LHCN-M2 (cell line): ENCODE data around the gene RCC1. TPM values are rescaled to one million over a fixed set of nuclear protein-coding genes. Genes with fewer than 3 reads are reported as not detected.
"Not testable (repeated sequence)": the region's sequence is repeated elsewhere in the genome, so short reads cannot be mapped to it uniquely, and the experiment has no call there.

Source experiments
- DNase-seq: peaks from one replicate; pipeline ENCODE4 v3.0.0-alpha.2; 2012; ENCODE audit warnings: low read depth
- total RNA-seq: library from RNA; depleted of rRNA; stranded (reverse); fragments of >200 nt; gene quantifications from 2 replicates; pipeline ENCODE4 v1.2.3, GENCODE V29; 2014

RCC1 gene
- total RNA-seq, 1 experiment from 2014 or later, result 53.1 TPM

DNA sequence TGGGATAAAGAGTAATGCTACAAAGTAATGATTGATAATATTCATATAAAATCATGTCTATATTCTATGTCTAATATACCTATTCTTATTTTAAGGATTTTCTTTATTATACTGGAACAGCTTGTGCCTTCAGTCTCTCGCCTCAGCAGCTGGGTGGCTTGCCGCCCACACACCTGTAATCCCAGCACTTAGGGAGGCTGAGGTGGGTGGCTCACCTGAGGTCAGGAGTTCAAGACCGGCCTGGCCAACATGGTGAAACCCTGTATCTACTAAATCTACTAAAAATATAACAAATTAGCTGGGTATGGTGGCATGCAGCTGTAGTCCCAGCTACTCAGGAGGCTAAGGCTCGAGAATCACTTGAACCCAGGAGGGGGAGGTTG is 39.4 kb downstream of the RCC1 start:
- no peak for DNase-seq

DNA sequence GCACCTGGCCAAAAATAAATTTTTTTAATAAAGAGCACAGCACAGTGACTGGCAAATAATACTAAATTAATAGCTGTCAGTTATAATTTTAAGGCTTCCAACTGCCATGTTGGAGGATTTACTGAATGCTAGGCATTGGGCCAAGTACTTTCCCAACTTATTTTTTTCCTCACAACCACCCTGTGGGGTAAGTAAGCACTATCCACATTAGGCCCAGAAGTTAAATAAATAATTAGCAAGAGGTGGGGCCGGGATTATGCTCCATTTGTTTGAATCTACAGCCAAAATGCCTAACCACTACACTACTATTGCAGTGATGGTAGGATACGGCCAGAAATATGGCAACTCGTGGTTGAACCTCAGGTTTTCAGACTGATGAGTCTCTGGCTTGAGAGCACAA is 42.5 kb downstream of the RCC1 start:
- DNase-seq, result no peak

DNA sequence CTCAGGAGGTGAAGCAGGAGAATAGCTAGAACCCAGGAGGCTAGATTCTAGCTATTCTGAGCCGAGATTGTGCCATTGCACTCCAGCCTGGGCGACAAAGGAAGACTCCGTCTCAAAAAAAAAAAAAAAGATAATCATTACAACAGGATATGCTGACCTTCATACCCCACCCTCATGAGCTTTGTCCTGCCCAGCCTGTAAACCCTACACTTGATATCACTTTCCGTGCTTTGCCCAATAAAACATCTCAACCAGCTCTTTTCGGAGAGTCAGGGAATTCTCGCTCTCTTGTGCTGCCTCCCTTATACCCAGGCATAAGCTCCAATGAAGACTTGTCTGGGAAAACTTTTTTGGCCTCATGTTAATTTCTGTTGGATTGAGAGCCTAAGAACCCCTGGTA is 45.5 kb downstream of the RCC1 start:
- DNase-seq, result no peak

DNA sequence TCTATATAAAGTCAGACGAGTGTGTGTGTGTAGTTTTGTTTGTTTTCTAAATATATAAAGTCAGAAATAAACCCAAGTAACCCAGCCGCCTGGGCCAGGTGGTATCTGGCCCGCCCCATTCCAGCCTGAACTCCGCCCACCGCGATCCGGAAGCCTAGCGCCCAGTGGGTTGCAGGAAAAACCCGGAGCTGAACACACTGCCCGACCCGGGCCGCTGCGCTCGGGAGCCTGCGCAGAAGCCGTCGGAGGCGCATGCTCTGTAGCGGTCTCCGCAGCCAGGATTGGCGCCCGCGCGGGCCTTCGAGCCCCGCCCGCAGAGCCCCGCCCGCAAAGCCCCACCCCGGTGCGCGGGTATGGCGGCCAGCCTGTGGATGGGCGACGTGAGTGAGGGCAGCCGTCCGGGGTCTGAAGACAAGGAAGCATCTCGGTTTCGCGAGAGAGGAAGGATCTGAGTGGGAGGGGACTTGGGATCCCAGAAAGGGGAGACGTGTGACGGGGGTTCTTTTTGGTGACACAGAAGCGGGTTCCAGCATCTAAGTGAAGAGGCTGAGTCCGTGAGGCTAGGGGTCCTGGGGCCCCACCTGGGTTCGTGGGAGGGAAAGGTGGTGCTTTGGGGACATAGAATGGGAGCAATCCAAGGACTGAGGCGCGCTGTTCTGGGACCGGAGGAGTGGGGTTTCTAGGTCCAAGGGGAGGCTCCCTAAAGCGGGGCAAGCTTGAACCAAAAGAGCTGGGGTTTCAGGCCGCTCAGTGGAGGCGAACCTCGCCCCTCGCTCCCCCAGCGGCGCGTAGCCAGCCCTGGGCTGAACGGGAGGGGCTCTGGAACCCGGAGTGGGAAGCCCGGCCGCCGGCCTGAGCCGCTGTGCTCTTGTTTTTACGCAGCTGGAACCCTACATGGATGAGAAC is 47.2 kb downstream of the RCC1 start, which contains the start of gene TRNAU1AP:
Gene TRNAU1AP, plus strand, starts transcription at position 328 of the 906 bp plus-strand sequence. Its CDS starts 26 bp downstream, at position 354.
- DNase-seq, result peak; percentile 93

DNA sequence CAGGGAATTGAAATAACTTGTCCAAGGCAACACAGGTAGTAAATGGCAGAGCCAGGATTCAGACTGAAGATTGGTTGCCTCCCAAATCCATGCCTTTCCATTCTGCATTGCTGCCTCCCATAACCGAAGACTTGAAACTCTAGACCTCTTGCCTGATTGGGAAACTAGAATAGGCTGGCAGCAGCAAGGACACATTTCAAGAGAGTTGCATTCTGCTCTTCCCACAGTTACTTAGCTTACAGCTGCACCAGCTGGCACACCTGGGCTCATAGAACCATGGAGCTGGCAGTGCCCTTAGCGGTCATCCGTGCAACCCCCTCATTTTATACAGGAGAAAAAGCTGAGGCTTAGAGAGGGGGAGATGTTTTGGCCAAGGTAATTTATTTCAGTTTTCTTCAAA is 55.0 kb downstream of the RCC1 start:
- DNase-seq, result no peak

DNA sequence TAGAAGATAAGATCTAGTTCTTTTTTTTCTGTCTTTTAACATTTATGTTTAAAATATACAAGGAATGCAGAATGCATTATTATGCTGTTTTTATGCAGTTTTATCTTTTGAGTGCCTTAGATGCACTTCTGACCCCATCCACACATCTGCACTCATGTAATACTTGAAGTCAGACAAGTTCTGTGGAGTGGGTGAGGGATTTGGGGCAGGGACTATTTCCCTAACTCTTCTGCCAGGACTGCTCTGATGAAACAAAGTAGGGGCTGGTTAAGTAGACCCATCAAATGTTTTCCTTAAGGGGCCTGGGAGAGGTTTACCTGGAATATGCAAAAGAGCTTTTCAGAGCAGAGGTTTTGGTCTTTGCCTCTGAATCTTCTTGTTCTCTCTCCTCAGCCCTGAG is 58.5 kb downstream of the RCC1 start:
- no peak for DNase-seq

DNA sequence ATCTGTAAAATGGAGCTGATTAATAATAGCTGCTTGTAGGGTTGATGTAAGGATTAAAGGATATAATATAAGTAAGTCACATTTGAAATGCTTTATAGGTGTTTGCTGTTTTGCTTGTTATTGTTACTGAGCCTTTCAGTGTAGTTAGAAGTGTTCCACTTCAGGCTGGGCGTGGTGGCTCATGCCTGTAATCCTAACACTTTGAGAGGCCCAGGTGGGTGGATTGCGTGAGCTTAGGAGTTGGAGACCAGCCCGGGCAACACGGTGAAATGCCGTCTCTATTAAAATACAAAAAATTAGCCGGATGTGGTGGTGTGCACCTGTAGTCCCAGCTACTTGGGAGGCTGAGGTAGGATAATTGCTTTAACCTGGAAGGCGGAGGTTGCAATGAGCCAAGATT is 59.2 kb downstream of the RCC1 start:
- no peak for DNase-seq

DNA sequence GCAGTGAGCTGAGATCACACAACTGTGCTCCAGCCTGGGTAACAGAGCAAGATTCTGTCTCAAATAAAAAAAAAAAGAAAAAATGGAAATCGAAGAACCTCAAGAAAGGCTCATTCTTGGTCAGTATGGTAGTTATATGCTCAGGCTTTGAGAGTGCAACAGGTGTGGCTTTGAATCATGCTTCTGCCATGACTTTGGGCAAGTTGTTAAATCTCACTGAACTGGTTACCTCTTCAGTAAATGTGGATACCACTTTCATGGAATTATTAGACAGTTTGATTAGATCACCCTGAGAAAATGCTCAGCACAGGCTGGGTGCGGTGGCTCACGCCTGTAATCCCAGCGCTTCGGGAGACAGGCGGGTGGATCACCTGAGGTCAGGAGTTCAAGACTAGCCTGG is 59.9 kb downstream of the RCC1 start:
- DNase-seq, result no peak

DNA sequence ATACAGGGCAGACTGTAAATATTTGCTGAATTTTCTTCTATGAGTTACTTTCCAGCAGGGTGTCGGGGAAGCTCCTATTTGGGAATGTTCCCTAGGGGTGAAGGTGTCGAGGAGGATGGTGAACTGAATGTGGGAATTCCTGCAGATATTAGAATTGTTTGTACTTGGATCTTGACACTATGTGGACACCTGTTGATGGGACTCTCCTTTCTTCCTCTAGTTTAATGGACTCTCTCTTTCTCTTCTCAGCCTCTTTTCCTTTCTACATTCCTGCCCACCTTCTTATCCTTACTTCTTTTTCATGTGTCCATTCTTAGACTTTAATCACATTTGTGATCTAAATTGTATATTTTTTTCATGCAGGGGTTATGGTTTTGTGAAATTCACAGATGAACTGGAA is 61.1 kb downstream of the RCC1 start:
- DNase-seq, result no peak

DNA sequence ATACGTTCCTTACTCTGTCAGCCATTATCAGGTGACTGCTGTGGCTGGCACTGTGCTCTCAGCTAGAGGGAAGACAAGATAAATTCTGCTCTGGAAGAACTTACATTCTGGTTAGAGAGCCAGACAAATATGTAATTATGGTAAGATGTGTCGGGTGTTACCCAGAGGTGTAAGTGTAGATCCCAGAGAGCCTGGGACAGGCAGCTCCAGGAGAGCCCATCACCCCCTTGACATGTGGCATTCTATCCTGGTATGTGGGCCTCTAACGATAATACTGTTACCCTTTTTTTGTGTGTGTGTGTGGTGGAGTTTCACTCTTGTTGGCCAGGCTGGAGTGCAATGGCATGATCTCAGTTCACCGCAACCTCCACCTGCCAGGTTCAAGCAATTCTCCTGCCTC is 66.1 kb downstream of the RCC1 start:
- DNase-seq, result no peak

DNA sequence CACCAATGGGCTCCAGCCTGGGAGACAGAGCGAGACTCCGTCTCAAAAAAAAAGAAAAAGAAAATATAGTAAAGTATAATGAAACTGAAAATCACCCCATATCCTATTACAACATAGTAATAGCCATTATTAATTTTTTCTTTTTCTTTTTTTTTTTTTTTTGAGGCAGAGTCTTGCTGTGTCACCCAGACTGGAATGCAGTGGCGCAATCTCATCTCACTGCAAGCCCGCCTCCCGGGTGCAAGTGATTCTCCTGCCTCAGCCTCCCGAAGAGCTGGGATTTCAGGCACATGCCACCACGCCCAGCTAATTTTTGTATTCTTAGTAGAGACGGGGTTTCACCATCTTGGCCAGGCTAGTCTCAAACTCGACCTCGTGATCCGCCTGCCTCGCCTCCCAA is 67.0 kb downstream of the RCC1 start:
- DNase-seq, result peak; percentile 50

DNA sequence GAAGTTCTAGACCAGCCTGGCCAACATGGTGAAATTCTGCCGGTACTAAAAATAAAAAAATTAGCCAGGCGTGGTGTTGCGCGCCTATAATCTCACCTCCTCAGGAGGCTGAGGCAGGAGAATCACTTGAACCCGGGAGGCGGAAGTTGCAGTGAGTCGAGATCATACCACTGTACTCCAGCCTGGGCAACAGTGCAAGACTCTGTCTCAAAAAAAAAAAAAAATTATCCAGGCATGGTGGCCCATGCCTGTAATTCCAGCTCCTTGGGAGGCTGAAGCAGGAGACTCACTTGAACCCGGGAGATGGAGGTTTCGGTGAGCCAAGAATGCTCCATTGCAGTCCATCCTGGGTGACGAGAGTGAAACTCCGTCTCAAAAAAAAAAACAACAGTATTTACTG is 67.7 kb downstream of the RCC1 start:
- DNase-seq, result no peak

DNA sequence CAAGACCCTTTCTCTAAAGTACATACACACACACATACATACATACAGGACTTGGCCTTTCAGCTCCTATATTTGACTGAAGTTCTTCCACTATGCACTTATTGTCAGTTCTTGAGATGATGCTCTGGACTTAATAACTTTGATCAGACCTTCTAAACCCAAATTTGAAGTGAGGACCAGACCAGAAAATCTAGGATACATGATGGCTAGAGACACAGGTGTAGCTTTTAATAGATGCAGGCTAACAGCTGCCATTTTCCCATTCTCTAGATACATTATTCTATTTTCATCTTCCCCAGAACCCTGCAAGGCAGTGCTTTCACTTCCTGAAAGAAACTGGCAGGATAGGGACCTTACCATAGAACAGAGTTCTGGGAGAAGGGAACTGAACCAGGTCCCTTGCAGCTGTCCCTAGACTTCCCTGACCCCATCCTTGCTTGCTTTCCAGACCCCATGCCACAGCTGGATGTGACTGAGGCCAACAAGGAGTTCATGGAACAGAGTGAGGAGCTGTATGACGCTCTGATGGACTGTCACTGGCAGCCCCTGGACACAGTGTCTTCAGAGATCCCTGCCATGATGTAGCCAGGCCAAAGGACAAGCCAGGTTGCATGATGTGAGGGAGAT is 71.3 kb downstream of the RCC1 start:
- DNase-seq, result no peak

DNA sequence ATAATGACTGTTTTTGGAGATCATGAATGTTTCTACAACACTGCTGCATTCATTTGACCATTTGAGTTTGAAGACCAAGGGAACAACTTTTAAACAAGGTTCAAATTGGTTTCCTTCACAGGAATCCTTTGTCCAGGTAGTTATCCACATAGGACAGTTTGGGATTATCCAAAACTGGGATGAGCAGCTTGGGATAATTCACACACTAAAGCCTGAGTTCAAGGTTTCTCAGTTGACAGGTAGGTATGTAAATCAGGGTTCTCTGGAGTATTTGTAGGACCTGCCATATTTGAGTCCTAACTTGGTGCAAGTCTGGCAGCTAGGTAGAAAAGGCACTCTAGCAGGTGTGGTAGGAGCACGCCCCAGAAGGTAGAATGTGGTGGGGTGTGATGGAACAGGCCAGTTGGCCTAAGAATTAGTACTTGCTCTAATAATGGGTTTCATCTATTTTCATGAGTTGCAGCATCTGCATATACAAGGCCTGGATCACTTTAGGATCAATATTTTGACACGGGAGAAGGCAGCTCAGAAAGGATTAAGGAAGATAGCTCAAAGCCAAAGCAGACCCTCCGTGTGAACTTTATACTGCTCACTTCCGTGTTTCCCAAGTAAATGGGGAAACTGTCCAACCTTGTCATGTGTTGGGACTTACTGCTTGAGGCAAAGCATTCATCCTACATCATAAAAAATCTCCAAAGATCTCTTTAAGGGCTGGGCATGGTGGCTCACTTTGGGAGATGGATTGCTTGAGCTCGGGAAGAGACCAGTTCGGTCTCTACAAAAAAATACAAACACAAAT is 72.1 kb downstream of the RCC1 start:
- no peak for DNase-seq

DNA sequence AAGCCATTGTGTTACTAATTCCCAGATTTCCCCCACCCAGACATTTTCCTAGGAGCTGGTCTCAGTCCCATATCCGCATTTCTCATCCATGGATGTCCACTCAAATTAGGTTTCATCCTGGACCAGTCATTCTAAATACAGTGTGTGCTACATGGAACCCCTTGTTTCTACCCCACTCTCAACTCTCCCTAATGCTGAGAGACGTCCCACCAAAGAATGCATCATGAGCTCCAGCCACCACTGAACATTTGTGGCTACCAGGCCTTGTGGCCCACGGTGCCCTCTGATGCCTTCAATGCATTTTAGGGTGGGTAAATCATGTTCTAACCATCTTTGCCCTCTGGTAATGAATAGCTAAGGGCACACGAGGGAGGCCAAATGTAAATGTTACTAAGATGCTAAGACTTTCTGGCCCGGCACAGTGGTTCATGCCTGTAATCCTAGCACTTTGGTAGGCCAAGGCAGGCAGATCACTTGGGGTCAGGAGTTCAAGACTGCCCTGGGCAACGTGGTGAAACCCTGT is 72.9 kb downstream of the RCC1 start:
- no peak for DNase-seq

DNA sequence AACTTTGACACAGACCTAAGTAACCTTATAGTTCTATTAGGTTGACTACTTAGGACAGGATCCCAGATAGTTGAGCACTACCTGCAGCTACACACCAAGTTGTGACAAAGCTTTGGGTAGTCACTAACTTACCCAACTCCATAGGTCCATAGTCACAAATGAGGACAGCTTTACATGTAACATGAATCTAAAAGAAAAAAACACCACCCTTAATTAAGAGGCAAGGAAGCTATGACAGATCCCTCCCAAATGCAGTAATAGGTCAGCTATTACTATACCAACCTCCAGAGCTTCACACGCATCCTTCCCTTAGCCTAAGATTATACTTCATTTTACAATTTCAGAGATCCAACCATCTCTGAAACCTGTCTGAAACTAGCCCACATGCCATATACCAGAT is 73.6 kb downstream of the RCC1 start:
- DNase-seq, result no peak

DNA sequence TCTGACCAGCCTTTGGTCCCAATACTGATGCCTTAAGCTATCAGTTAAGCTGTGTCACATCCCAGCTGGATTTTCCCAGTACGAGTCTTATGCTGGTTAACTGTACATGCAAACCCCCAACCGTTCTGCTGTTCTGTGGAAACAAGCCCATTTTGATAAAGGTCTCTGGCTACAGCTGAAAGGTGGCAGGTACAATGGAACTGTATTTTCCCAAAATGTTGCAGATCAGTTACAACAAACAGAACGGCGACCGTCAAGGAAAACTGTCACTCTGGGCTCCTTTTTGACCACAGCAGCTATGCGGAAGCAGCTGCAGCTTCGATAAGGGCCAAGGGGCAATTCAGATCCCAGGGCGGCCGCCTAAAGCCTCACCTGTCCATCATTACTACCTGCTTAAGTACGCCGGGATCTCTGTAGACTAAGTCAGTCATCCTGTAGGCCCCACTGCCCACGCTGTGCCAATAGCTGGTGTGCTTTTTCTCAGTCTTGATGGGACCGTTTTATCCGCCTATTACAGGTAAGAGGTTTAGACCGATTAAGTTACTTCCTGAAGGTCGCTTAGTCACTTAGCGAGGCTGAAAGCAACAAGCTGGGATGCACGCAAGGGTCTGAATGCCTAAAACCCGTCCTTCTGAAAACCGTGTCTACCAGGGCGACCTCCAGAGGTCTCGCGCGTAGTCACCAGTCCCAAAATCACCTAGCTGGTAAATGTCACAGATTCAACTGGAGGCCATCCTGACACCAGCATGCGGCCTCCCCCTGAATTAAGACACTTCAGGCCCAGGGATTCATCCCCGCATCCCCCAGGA is 75.1 kb downstream of the RCC1 start:
- DNase-seq, result peak; percentile 54

DNA sequence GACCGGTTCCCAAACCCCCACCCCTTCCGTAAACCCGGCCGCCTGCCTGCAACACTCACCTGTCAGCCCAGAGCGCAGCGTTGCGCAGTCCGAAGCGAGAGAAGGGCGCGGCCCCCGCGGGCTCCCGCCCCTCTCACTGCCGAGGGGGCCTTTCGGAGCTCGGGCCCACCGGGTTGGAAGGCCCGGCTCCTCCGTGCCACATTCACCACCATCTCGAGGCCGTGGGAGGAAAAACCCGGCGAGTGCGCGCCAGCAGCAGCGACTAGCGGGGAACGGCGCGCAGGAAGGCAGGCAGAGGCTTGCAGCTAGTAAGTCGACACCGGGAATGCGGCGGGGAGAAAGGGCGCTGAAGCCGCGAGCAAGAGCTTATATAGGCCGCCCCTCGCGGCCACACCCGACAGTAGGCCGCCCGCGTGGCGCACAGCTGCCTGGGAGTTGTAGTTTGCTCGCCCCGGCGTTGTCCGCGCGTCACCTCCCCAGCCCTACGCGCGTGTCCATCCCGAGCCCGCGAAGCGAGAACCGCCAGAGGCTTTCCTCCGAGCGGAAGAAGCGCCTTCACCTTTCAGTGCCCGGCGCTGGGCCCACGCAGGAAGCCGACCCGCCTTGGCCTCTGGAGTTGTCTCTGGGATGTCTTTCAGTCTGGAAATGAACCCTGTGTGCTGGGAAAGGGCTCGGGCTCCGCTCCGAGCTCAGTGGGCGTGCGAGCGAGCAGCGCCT is 75.8 kb downstream of the RCC1 start:
- DNase-seq, result peak; percentile 94

DNA sequence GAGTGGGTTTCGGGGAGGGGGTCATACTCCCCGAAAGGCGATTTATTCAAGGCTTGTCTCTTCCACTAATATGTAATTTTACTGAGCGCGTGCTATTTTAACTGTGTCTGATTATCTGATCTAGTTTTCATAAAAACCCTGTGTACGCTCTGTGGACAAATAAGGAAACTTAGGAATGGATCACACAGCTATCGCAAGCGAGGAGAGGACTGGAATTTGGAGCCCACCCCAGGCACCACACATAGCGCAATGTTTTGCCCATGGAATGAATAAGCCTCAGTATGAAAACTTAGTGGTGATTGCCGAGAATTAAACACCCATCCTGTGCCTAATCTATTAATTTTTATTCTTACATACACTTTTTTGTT is 76.4 kb downstream of the RCC1 start:
- no peak for DNase-seq

DNA sequence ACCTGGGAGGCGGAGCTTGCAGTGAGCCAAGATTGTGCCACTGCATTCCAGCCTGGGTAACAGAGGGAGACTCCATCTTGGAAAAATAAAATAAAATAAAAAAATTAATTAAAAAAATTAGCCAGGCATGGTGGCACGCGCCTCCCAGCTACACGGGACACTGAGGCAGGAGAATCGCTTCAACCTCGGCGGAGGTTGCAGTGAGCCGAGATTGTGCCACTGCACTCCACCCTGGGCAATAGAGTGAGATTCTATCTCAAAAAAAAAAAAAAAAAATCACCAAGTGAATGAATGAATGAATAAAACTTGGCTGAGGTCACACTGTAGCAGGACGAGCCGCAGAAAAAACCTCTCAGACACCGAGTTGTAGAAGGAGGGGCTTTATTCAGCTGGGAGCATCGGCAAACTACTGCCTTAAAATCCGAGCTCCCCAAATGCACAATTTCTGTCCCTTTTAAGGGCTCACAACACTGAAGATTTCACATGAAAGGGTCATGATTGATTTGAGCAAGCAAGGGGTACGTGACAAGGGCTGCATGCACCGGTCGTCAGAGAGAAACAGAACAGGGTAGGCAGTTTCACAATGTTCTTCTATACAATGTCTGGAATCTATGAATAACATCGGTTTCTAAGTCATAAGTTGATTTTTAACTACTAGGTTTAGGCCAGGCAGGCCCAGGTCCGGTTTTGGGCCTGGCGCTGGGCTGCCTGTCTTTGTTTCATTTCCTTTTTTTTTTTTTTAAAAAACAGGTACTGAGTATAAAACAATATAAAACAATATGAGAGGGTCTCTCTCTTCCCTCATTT is 80.9 kb downstream of the RCC1 start:
- DNase-seq, result not testable (repeated sequence)
